Measurements from ENCODE around the gene TCF23.

TCF23 gene

GRCh38 chr2:27128668-27129571, 19.9 kb upstream of the TCF23 start:
- no peak for DNase-seq

DNA sequence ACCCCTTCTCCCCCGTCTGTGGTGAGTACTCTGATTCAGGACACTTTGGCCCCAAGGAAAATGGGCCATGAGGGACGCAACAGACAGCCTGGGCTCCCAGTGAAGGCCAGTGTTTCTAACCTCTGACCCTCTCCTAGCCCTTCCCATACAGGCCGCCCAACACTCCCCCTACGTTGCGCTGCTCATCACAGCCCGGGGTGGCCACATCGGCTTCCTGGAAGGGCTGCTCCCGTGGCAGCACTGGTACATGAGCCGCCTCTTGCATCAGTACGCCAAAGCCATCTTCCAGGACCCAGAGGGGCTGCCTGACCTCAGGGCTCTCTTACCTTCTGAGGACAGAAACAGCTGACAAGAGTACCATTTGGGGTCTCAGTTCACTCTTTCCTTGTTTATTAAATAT, 18.4 kb upstream of the TCF23 start:
- DNase-seq, result no peak

DNA sequence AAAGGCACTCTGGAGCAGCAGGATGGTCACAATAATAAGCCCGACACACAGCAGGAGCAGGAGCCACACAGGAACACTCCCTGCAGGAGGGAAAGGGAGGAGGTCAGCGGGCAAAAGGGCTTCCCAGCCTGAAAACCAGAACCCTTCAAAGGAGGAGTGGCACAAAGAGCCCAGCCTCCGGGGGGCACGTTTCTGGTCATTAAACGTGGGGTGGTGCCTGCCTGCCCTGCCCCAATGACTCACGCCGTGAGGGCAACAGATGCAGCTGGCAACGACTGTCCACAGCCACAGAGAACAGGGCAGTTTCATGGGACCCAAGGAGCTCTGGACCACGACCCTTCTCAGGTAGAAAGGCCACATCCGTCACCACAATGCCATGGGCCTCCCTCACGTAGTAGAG, 17.4 kb upstream of the TCF23 start:
- no peak for DNase-seq

GRCh38 chr2:27133195-27133875, 15.5 kb upstream of the TCF23 start:
- DNase-seq, result peak in 1 of 2 donors; percentile 49

DNA sequence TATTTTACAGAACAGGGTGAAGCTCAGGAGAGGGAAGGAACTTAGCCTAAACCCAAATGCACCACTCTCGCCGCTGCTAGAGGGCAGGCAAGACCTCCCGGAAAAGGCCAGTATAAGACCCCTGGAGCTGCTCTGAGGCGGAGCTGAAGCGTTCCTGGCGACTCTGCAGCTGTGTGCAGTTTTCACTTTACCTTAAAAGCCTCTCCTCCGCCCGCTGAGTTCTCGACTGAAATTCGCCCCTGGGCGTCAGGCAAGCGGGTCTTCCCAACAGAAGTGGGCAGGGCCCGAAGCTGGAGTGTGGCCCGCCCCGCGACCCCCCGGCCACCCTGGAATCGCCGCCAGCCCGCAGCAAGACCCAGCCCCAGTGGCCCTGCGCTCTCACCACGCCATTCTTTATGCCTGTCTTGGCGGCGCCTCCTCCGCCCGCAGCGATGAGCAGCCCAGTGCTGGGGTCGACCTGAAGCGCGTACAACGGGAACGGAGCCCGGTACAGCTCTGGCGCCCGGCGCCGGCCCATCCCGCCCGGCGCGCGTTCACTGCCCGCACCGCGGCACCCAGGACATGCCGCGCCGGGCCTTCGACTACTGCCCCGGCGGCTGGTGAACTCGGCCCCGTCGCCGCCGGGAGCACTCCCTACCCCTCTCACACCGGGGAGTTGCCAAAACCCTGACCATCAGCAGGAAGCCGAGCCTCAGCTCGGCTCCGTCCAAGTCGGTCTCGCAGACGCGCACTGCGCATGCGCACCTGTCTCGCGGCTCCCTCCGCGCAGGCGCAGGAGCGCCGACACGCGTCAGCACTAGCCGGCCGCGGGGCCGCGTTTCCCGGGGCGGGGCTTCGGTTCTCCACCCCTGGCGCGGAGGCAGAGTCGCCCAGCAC, 14.7 kb upstream of the TCF23 start, which contains the start of gene PREB:
Gene PREB (minus strand): TSS at position 732 of the 876 bp plus-strand sequence. CDS start 215 bp downstream, at position 517.
- DNase-seq, result peak; percentile 98 to 99

DNA sequence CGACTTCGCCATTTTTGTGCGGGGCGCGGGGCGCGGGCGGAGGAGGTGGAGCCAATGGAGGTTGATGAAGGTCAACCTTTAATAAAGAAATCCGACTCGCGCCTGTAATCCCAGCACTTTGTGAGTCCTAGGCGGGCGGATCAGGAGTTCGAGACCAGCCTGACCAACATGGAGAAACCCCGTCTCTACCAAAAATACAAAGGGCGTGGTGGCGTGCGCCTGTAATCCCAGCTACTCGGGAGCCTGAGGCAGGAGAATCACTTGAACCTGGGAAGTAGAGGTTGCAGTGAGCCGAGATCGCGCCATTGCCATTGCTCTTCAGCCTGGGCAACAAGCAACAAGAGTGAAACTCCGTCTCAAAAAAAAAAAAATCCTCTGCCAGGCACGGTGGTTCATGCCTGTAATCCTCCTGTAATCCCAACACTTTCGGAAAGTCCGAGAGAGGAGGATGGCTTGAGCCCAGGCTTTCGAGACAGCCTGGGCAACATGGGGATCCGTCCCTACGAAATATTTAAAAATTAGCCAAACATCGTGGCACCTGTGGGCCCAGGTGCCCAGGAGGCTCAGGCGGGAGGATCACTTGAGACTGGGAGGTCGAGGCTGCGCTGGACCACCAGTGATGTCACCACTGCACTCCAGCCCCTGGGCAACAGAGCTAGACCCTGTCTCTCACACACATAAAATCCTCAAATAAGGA, 13.9 kb upstream of the TCF23 start:
- no peak for DNase-seq

- DNase-seq, result peak; percentile 22 to 60
Measured at GRCh38 chr2:27135478-27135955, 13.3 kb upstream of the TCF23 start.

DNA sequence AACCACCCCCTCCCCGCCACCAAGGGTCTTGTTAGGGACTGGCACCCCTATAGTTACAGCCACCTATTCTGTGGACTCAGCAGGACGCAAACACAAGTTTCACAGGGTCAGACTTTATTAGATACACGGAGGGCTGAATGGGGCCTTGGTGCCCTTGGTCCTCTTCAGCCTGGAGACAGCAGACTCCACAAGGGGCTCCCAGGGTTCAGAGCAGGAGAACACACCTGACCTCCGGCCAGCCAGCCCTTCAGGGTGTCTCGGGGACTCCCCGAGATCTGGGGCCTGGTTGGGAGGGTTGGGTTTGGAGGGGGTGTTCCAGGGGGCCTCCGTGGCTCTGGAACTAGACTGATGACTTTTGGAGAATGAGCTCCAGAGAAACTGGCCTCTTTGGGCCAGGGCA, 12.1 kb upstream of the TCF23 start:
- no peak for DNase-seq

- DNase-seq, result no peak
Measured at GRCh38 chr2:27137322-27137935, 11.4 kb upstream of the TCF23 start.

- no peak for DNase-seq
Measured at GRCh38 chr2:27138111-27138510, 10.7 kb upstream of the TCF23 start.

GRCh38 chr2:27139310-27139709, 9.5 kb upstream of the TCF23 start, which contains the start of gene PRR30:
TSS of gene PRR30 (minus strand) at chr2:27139410. CDS start at chr2:27138329, 1,081 bp downstream.
- no peak for DNase-seq

GRCh38 chr2:27143285-27143684, 5.5 kb upstream of the TCF23 start:
- DNase-seq, result no peak

- no peak for DNase-seq
Measured at GRCh38 chr2:27145682-27146081, 3.1 kb upstream of the TCF23 start.

DNA sequence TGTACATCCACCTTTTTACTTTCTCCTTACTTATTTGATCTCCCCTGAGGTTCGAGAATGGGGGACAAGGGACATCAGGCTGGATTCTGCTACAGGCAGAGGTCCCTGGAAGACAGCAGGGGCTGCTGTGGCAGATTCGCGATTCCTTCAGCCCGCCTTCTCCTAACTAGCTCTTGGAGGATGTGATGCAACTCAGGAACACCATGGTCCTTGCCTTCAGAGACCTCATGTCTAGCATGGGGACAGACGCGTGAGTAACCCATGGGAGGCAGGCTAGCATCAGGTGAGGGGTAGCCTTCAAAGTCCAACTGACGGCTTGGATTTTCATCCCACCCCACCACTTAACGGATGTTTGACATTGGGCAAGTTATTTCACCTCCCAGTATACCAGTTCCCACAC, 869 bp upstream of the TCF23 start:
- DNase-seq, result no peak

- DNase-seq, result no peak
Measured at GRCh38 chr2:27149570-27150405, 984 bp downstream of the TCF23 start.

- DNase-seq, result no peak
Measured at GRCh38 chr2:27150639-27151230, 1.9 kb downstream of the TCF23 start.

DNA sequence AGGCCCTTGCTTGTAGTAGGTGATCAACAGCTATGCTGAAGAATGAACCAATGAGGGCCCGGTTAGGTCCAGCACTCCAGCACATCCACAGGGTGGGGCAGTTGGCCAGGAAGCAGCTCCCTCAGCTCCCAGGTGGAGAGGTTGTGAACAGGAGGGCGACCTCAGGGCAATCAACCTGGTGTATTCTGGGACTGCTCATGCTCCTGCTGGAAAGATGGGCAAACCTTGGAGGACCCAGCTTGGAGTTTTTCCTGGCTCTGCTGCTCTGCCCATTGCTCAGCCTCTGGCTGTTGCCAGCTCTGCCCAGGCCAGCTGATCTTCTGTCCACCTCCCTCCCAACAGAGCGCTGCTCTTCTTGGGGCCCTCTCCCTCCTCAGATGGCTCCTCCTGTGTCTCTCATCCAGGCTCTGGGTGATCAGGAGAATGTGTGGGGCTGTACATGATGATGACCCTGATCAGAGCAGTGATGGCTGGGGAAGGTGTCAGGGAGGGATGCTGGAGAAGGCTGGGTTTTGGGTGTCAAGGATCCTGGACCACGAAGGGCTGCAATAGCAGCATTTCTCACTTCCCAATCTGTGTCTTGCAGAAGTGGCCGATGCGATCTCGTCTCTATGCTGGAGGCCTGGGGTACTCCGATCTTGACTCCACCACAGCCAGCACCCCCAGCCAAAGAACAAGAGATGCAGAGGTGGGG, 3.4 kb downstream of the TCF23 start:
- DNase-seq, result no peak

DNA sequence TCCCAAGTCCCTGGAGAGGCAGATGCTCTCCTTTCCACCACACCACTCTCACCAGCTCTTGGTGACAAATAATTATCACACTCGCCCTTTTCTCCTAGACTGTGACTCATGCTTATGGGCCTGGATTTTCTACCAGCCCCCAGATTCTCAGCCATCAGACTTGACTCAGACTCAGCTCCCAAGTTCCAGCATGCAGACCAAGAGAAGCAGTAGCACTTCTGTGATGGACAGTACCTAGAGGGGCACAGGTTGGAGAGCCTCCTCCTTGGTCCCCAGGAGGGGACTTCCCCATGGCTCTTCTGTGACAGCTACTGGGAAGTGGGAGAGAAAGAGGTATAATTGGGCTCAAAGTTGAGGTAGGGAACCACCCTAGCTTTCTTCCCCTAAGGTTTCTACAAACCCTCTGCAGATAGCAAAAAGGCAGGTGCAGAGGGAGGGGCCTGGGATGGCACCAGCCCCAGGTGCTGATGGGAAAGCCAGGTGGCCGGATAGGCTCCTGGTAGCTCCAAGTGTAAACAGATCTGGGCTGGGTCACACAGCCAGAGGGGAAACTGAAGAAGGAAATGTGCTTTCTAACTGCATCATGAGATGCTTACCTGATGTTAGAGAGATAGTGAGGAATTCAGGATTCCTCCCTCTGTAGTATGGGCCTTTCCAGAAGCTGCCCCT, 4.1 kb downstream of the TCF23 start:
- DNase-seq, result peak in 1 of 2 donors; percentile 4

GRCh38 chr2:27154488-27154887, 5.7 kb downstream of the TCF23 start:
- DNase-seq, result no peak

Data from inflammatory macrophage (primary cell).